ENCODE results near the gene STYX.

DNA sequence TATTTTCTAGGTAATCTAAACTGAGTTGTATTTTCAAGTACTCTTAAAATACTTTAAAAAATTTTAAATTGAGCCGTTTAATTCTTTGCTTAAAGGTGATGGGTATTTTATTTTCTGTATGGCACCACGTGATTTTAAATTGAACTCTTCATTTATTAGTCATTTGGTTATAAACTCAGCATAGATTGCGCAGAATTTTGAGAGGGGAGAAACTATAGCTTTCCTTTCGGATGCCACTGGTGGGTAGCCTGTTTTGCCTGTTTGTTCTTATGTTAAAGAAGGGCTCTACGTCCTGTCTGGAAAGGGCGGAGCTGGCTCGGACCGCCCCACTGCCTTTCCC, 411 bp upstream of the STYX start:
- TF ChIP-seq POLR2AphosphoS5 (IDR thresholded peaks at IDR 0.05; ENCODE audit: low read depth, low read length) (no peak), GABPA (IDR thresholded peaks at IDR 0.05; ENCODE audit: low read depth) (no peak), EZH2phosphoT487 (IDR thresholded peaks at IDR 0.05; ENCODE audit: borderline replicate concordance, low read depth) (no peak), SIN3A (IDR thresholded peaks at IDR 0.05; ENCODE audit: borderline replicate concordance, low read depth, low read length) (no peak)
- TF ChIP-seq, protein P1, sequence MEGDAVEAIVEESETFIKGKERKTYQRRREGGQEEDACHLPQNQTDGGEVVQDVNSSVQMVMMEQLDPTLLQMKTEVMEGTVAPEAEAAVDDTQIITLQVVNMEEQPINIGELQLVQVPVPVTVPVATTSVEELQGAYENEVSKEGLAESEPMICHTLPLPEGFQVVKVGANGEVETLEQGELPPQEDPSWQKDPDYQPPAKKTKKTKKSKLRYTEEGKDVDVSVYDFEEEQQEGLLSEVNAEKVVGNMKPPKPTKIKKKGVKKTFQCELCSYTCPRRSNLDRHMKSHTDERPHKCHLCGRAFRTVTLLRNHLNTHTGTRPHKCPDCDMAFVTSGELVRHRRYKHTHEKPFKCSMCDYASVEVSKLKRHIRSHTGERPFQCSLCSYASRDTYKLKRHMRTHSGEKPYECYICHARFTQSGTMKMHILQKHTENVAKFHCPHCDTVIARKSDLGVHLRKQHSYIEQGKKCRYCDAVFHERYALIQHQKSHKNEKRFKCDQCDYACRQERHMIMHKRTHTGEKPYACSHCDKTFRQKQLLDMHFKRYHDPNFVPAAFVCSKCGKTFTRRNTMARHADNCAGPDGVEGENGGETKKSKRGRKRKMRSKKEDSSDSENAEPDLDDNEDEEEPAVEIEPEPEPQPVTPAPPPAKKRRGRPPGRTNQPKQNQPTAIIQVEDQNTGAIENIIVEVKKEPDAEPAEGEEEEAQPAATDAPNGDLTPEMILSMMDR (IDR thresholded peaks at IDR 0.05): no peak
- TF ChIP-seq, protein P2, sequence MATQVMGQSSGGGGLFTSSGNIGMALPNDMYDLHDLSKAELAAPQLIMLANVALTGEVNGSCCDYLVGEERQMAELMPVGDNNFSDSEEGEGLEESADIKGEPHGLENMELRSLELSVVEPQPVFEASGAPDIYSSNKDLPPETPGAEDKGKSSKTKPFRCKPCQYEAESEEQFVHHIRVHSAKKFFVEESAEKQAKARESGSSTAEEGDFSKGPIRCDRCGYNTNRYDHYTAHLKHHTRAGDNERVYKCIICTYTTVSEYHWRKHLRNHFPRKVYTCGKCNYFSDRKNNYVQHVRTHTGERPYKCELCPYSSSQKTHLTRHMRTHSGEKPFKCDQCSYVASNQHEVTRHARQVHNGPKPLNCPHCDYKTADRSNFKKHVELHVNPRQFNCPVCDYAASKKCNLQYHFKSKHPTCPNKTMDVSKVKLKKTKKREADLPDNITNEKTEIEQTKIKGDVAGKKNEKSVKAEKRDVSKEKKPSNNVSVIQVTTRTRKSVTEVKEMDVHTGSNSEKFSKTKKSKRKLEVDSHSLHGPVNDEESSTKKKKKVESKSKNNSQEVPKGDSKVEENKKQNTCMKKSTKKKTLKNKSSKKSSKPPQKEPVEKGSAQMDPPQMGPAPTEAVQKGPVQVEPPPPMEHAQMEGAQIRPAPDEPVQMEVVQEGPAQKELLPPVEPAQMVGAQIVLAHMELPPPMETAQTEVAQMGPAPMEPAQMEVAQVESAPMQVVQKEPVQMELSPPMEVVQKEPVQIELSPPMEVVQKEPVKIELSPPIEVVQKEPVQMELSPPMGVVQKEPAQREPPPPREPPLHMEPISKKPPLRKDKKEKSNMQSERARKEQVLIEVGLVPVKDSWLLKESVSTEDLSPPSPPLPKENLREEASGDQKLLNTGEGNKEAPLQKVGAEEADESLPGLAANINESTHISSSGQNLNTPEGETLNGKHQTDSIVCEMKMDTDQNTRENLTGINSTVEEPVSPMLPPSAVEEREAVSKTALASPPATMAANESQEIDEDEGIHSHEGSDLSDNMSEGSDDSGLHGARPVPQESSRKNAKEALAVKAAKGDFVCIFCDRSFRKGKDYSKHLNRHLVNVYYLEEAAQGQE (IDR thresholded peaks at IDR 0.05; ENCODE audit: low read depth, low read length): no peak

Data from SK-N-SH (cell line).